Transverse colon (tissue), 4 donors: ENCODE results near the gene DAB2.

Experiments
- EP300 ChIP-seq: sonication (generic); formaldehyde crosslinking; IDR thresholded peaks from one replicate; pipeline ENCODE4 v1.6.1; 2017; ENCODE audit warnings: antibody characterized with exemption, low read depth
- POLR2A ChIP-seq: fragments of 450-650 bp; IDR thresholded peaks from one replicate; pipeline ENCODE4 v1.6.1; 2016; ENCODE audit warnings: antibody characterized with exemption, mild to moderate bottlenecking, moderate library complexity
- POLR2AphosphoS5 ChIP-seq, 3 donors: sonication (generic); formaldehyde crosslinking; IDR thresholded peaks; one replicate each; pipeline ENCODE4 v1.6.1; 2016; ENCODE audit warnings: antibody characterized with exemption in 3 of 3
- TF ChIP-seq, protein P1 (sequence below), 5 experiments: fragments of 200-600 bp in 3 of 5; fragments of 450-650 bp in 2 of 5; sonication (generic) in 3 of 5; IDR thresholded peaks; 1 replicate in 2 of 5; 2 replicates in 3 of 5; pipeline ENCODE4 v1.5.1; 2016 to 2017; ENCODE audit warnings: antibody characterized with exemption in 5 of 5, inconsistent platforms in 3 of 5, mild to moderate bottlenecking in 2 of 5, moderate library complexity in 1 of 5

DNA sequence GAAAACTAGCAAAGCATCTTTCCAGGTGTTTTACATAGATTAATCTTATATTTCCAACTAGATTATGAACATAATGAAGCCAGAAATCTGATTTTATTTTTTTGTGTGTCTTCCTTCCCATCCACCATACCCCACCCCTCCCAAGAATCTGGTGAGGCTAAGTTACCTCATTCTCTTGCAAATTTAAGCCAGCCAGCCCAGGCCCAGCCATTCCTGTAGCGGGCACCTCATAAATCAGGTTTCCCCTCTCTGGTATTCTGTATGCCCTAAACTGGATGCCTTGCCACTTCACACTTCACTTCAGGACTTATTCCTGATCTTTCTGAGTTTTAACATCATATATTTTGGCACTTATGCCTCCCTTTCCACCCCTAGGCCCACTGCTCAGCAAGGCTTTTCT lies 82.3 kb downstream of the DAB2 start:
- TF ChIP-seq, protein P1, sequence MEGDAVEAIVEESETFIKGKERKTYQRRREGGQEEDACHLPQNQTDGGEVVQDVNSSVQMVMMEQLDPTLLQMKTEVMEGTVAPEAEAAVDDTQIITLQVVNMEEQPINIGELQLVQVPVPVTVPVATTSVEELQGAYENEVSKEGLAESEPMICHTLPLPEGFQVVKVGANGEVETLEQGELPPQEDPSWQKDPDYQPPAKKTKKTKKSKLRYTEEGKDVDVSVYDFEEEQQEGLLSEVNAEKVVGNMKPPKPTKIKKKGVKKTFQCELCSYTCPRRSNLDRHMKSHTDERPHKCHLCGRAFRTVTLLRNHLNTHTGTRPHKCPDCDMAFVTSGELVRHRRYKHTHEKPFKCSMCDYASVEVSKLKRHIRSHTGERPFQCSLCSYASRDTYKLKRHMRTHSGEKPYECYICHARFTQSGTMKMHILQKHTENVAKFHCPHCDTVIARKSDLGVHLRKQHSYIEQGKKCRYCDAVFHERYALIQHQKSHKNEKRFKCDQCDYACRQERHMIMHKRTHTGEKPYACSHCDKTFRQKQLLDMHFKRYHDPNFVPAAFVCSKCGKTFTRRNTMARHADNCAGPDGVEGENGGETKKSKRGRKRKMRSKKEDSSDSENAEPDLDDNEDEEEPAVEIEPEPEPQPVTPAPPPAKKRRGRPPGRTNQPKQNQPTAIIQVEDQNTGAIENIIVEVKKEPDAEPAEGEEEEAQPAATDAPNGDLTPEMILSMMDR (IDR thresholded peaks at IDR 0.05): no peak
- no peak for TF ChIP-seq POLR2A
- no peak for TF ChIP-seq EP300
- no peak for TF ChIP-seq POLR2AphosphoS5 (IDR thresholded peaks at IDR 0.05)
